GM12865 (cell line): ENCODE results near the gene NEGR1.

Experiments
- DNase-seq: peaks from one replicate; pipeline ENCODE4 v3.0.0; 2010; ENCODE audit warnings: low read depth
- H3K4me3 ChIP-seq: 2 replicates; pipeline ENCODE4 v1.5.1; 2011; ENCODE audit warnings: mild to moderate bottlenecking, low read depth, low read length, control low read depth
- TF ChIP-seq, protein P1 (sequence below): IDR thresholded peaks from 2 replicates; pipeline ENCODE4 v1.5.1; 2011; ENCODE audit warnings: low read length, control low read depth, low read depth, inconsistent platforms; ENCODE audit not compliant: insufficient read depth; ENCODE audit errors: missing control alignments

NEGR1 gene

DNA sequence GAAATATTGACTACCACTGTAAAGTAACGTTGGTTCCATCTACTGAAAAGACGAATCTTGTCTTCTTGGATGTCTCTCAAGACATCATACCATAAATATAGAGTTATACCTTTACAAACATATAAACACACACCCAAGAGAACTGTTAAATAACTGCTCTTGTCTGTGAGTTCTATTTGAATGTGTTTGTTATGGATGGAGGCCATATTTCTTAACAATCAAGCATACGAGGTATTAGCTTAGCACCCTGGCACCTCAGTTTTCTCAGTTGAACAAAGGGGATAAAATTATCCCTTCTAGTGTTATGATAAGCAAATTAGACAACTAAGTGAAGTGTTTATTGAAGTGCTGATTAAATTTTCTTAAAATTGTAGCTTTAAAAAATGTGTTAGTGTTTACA is 864.9 kb downstream of the NEGR1 start:
- TF ChIP-seq, protein P1, sequence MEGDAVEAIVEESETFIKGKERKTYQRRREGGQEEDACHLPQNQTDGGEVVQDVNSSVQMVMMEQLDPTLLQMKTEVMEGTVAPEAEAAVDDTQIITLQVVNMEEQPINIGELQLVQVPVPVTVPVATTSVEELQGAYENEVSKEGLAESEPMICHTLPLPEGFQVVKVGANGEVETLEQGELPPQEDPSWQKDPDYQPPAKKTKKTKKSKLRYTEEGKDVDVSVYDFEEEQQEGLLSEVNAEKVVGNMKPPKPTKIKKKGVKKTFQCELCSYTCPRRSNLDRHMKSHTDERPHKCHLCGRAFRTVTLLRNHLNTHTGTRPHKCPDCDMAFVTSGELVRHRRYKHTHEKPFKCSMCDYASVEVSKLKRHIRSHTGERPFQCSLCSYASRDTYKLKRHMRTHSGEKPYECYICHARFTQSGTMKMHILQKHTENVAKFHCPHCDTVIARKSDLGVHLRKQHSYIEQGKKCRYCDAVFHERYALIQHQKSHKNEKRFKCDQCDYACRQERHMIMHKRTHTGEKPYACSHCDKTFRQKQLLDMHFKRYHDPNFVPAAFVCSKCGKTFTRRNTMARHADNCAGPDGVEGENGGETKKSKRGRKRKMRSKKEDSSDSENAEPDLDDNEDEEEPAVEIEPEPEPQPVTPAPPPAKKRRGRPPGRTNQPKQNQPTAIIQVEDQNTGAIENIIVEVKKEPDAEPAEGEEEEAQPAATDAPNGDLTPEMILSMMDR, result no peak
- H3K4me3 ChIP-seq, result no peak overlapping the region
- no peak for DNase-seq

DNA sequence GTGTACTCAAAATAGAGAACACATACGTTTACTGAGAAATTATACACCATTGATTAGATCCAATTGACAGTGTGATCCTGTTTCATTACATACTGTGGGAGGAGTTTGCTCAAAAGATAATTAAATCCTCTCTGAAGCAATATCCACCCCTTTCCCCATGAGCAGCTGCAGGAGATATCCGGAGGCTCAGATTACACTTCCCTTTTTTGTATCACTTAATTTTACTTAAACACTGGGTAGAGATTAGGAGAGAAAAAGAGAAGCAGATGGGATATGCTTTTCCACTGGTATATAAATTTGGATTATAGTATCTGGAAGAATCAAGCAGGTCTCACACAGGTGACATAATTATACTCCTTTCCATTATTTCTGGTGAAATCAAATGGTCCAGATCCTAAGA is 868.2 kb downstream of the NEGR1 start:
- TF ChIP-seq, protein P1, result no peak
- no peak overlapping the region for H3K4me3 ChIP-seq
- DNase-seq, result no peak

DNA sequence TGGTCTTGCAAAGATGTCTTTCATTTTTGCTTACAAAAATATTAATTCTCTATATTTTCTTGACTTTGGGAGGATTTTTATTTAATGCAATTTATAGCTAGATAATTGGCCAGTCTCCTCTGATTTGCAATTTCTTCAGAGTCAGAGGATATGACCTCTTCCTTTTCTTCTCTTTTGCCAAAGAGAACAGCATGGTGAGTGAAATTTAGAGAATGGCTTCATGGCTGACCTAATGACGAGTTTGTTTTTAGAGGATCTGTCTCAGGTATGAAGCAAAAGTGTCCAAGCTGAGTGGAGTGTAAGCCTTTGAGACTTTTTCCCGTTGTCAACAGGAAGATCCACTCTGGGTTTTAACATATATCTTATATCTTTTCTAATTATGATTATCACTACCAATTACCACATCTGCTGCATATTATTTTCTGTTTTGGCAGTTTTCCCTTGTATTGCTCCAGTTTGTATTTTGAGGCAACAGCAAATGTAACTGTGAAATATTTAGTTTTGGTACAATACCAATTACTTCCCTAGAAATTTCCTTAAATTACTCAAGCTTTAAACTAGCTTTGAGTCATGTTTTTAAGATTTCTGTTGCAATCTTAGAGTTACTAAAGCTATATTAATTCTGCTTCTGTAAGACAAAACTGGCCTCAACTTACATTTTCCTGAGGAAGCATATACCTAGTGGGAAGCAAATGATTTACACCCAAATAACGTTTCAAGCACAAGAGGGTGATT is 868.7 kb downstream of the NEGR1 start:
- DNase-seq, result no peak
- TF ChIP-seq, protein P1, result no peak
- H3K4me3 ChIP-seq, result no peak overlapping the region

DNA sequence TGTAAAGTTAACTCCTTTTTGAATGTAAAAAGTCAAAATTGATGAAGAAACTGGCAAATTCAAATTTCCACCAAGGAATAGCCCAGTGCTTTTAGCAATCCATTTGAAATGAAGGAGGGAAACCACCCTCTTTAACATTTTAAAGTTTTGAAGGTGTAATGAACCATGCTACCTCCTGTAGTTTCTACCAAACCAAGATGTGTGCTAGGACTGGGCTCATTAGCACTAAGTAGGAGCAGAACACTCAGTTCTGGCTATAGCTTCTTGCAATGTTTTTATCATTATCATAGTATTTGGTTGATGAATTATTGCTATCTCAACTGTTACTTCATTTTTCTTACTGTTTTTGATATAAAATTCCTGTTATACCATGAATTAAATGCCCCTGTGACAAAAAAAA is 882.3 kb downstream of the NEGR1 start:
- DNase-seq, result no peak
- TF ChIP-seq, protein P1, result no peak
- H3K4me3 ChIP-seq, result no peak overlapping the region

DNA sequence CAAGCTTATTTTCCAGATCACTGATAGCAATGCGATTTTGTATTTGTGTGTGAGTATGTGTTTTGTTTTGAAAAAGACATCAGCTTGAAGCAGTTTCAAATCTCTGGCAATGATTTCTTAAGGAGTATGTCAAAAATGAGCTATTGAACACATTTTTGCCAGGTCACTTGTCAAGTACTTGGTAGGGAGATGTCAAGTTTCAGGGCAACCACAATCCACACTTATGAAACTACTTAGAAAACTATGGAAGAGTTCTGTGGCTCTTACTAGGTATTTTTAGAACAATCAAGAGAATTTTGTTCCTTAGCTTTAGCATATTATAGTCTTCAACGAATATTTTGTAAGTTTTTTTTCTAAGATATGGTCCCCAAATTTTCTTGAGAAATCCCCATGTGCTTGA is 882.7 kb downstream of the NEGR1 start:
- TF ChIP-seq, protein P1, result no peak
- no peak overlapping the region for H3K4me3 ChIP-seq
- no peak for DNase-seq

DNA sequence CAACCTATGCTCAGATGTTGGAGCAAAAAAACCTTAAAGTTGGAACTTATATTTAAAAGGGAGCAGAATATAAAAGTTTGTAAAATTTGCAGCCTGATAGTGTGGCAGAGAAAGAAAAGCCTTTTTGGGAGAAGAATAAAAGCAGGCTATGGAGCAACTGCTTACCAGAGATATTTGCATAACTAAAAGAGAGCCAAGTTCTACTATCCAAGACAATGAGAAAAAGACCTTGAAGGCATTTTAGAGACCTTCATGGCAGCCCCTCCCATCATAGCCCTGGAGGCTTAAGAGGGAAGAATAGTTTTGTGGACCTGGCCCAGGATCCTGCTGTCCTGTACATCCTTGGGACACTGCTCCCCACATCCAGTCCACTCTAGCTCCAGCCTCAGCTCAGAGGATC is 889.0 kb downstream of the NEGR1 start:
- no peak for DNase-seq
- TF ChIP-seq, protein P1, result no peak
- H3K4me3 ChIP-seq, result no peak overlapping the region

DNA sequence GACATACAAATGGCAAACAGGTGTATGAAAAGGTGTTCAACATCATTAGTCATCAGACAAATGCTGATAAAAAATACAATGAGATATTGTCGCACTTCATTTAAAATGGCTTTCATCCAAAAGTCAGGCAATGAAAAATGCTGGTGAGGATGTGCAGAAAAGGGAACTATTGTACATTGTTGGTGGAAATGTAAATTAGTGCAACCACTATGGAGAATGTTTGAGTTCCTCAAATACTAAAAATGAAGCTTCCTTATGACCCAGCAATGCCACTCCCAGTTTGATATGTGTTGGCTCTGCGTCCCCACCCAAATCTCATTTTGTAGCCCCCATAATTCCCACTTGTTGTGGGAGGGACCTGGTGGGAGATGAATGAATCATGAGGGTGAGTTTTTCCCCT is 891.8 kb downstream of the NEGR1 start:
- H3K4me3 ChIP-seq, result no peak overlapping the region

More for the DNA sequence above, 891.8 kb downstream of the NEGR1 start:
- TF ChIP-seq, protein P1, result no peak
- DNase-seq, result no peak
